ENCODE results near the gene USP50. TPM values are rescaled to one million over a fixed set of nuclear protein-coding genes. Genes with fewer than 3 reads are reported as not detected.

The USP50 gene
- total RNA-seq, 5 donors from 2014 or later (not counting 1 experiment from before 2014, with no cell fraction given) = 0.83 TPM; not detected in 4

Other genes starting within 250 kb of the USP50 start
- gene GABPB1, start 191.5 kb downstream of the USP50 start, total RNA-seq = 10 to 100 TPM; 15.4 to 21.6 (median 19.5) TPM
- 10 to 100 TPM; 45.0 to 56.0 (median 52.7) TPM for gene USP8, start 122.3 kb downstream of the USP50 start, total RNA-seq
- gene TRPM7, start 140.1 kb upstream of the USP50 start, total RNA-seq = 10 to 100 TPM; 38.9 to 49.1 (median 43.9) TPM
- 10 to 100 TPM; 32.2 to 56.9 (median 48.8) TPM for gene SPPL2A, start 219.0 kb upstream of the USP50 start, total RNA-seq